PC-3 (cell line): ENCODE results near the gene RPAP2. TPM values are rescaled to one million over a fixed set of nuclear protein-coding genes. Genes with fewer than 3 reads are reported as not detected.

Experiments used
- ATAC-seq: fragments of 200-7000 bp; cut with Tn5 transposase; 2 replicates; pipeline ENCODE4 v1.9.1; 2020; ENCODE audit warnings: mild to moderate bottlenecking, moderate library complexity
- BruUV-seq: library from RNA; stranded (reverse); fragments of 400-500 nt; replicated peaks from 2 replicates; lab custom pipeline; 2021; lab: Mats Ljungman, UMichigan
- CTCF ChIA-PET: fragments of 300-600 bp; sonication (Branson Sonifier 250); formaldehyde crosslinking; loops from one replicate; lab custom pipeline; 2022; ENCODE audit warnings: antibody characterized with exemption; lab: Charles Lee
- POLR2A ChIA-PET: fragments of 300-600 bp; sonication (Branson Sonifier 250); formaldehyde crosslinking; loops from one replicate; lab custom pipeline; 2022; ENCODE audit warnings: antibody characterized with exemption; ENCODE audit not compliant: unreplicated experiment; lab: Charles Lee
- DNase-seq: peaks from one replicate; pipeline ENCODE4 v3.0.0-alpha.2; 2015
- H2AFZ ChIP-seq: fragments of 300-600 bp; sonication (generic); 2 replicates; pipeline ENCODE4 v1.6.0; 2016; ENCODE audit warnings: antibody characterized with exemption, low read length
- H3F3A ChIP-seq: fragments of 300-600 bp; sonication (generic); one replicate; pipeline ENCODE4 v1.6.0; 2017; ENCODE audit warnings: antibody characterized with exemption, low read length, control low read depth, mild to moderate bottlenecking; ENCODE audit not compliant: unreplicated experiment
- H3K27ac ChIP-seq: fragments of 300-600 bp; sonication (generic); 2 replicates; pipeline ENCODE4 v1.5.1; 2016; ENCODE audit warnings: mild to moderate bottlenecking, low read length
- H3K27me3 ChIP-seq: fragments of 300-600 bp; sonication (generic); 2 replicates; pipeline ENCODE4 v1.6.1; 2016; ENCODE audit warnings: low read length, mixed read lengths
- H3K36me3 ChIP-seq: fragments of 300-600 bp; sonication (generic); 2 replicates; pipeline ENCODE4 v1.6.1; 2016; ENCODE audit warnings: low read depth, mixed run types, low read length, mixed read lengths
- H3K4me1 ChIP-seq: fragments of 300-600 bp; sonication (generic); 2 replicates; pipeline ENCODE4 v1.5.1; 2016; ENCODE audit warnings: low read length; ENCODE audit not compliant: insufficient read depth
- H3K4me2 ChIP-seq: fragments of 300-600 bp; sonication (generic); 2 replicates; pipeline ENCODE4 v1.6.0; 2016; ENCODE audit warnings: low read length
- H3K4me3 ChIP-seq: fragments of 300-600 bp; sonication (generic); 2 replicates; pipeline ENCODE4 v1.5.1; 2016; ENCODE audit warnings: mild to moderate bottlenecking, low read length, mixed read lengths
- H3K79me2 ChIP-seq: fragments of 300-600 bp; sonication (generic); 2 replicates; pipeline ENCODE4 v1.6.1; 2017; ENCODE audit warnings: low read length, mixed read lengths
- H3K9ac ChIP-seq: fragments of 300-600 bp; sonication (generic); 2 replicates; pipeline ENCODE4 v1.6.0; 2016; ENCODE audit warnings: mild to moderate bottlenecking, low read length
- H3K9me2 ChIP-seq: fragments of 300-600 bp; sonication (generic); replicated peaks from 2 replicates; pipeline ENCODE4 v1.6.1; 2016; ENCODE audit warnings: mixed run types, low read length, mixed read lengths
- H3K9me3 ChIP-seq: fragments of 300-600 bp; sonication (generic); 2 replicates; pipeline ENCODE4 v1.6.1; 2016; ENCODE audit warnings: low read length, mixed read lengths
- H4K20me1 ChIP-seq: fragments of 300-600 bp; sonication (generic); 2 replicates; pipeline ENCODE4 v1.6.1; 2016; ENCODE audit warnings: low read length, mixed read lengths
- CTCF ChIP-seq: fragments of 300-600 bp; sonication (generic); conservative IDR thresholded peaks from 2 replicates; pipeline ENCODE4 v1.5.1; 2017; ENCODE audit warnings: antibody characterized with exemption, low read depth, mild to moderate bottlenecking, low read length
- EZH2 ChIP-seq: fragments of 300-600 bp; sonication (generic); IDR thresholded peaks from one replicate; pipeline ENCODE4 v1.6.1; 2017; ENCODE audit warnings: antibody characterized with exemption, mild to moderate bottlenecking, low read length; ENCODE audit not compliant: unreplicated experiment
- EZH2phosphoT487 ChIP-seq: fragments of 300-600 bp; sonication (generic); IDR thresholded peaks from 2 replicates; pipeline ENCODE4 v1.6.1; 2018; ENCODE audit warnings: mild to moderate bottlenecking, antibody characterized with exemption, low read length, borderline replicate concordance
- intact Hi-C: fragments of 100-400 bp; cut with micrococcal nuclease; formaldehyde crosslinking; loops from 2 replicates; pipeline ENCODE4 v1.9.0; 2023
- total RNA-seq: library from RNA; depleted of rRNA; stranded (reverse); fragments of >200 nt; gene quantifications from 2 replicates; pipeline ENCODE4 v1.2.3, GENCODE V29; 2014

The RPAP2 gene
- total RNA-seq, 1 experiment from 2014 or later: 4.3 TPM

- POLR2A ChIA-PET: no interaction called here
- no peak overlapping the region for H3K9ac ChIP-seq
- DNase-seq (no peak), ATAC-seq (no peak)
- H2AFZ ChIP-seq: no peak overlapping the region
- H4K20me1 ChIP-seq: no peaks in the 10 kb centered on the region
- H3K9me3 ChIP-seq: no peaks in the 10 kb centered on the region
- intact Hi-C loops: no loop called here
- H3F3A ChIP-seq: no peaks in the 10 kb centered on the region
- H3K4me2 ChIP-seq: no peak overlapping the region
- no peak for TF ChIP-seq EZH2phosphoT487
- TF ChIP-seq CTCF: no peak
- TF ChIP-seq EZH2: no peak
- H3K4me1 ChIP-seq: no peaks in the 10 kb centered on the region
- BruUV-seq: no TSS peak
- no peaks in the 10 kb centered on the region for H3K79me2 ChIP-seq
- H3K9me2 ChIP-seq: no peaks in the 10 kb centered on the region
- no peak overlapping the region for H3K4me3 ChIP-seq
- no peaks in the 10 kb centered on the region for H3K27me3 ChIP-seq
- H3K36me3 ChIP-seq: no peaks in the 10 kb centered on the region
- H3K27ac ChIP-seq: no peak overlapping the region
- CTCF ChIA-PET: no interaction called here
These were observed 111.2 kb downstream of the RPAP2 start for GRCh38 chr1:92409946-92410549.

- BruUV-seq: no TSS peak
- DNase-seq (no peak), ATAC-seq (no peak)
- no peak overlapping the region for H3K4me3 ChIP-seq
- no peaks in the 10 kb centered on the region for H3F3A ChIP-seq
- H3K27ac ChIP-seq: no peak overlapping the region
- H3K4me2 ChIP-seq: no peak overlapping the region
- H3K9ac ChIP-seq: no peak overlapping the region
- H3K9me2 ChIP-seq: no peaks in the 10 kb centered on the region
- no peaks in the 10 kb centered on the region for H3K79me2 ChIP-seq
- H3K27me3 ChIP-seq: no peaks in the 10 kb centered on the region
- H3K4me1 ChIP-seq: no peaks in the 10 kb centered on the region
- no peaks in the 10 kb centered on the region for H4K20me1 ChIP-seq
- no peaks in the 10 kb centered on the region for H3K9me3 ChIP-seq
- H3K36me3 ChIP-seq: no peaks in the 10 kb centered on the region
- no peak for TF ChIP-seq CTCF
- TF ChIP-seq EZH2: no peak
- CTCF ChIA-PET: no interaction called here
- POLR2A ChIA-PET: no interaction called here
- intact Hi-C loops: no loop called here
- no peak overlapping the region for H2AFZ ChIP-seq
These were observed 111.8 kb downstream of the RPAP2 start for GRCh38 chr1:92410706-92411105.

- Histone ChIP-seq H3K79me2 (no peaks in the 10 kb centered on the region), H3K27me3 (no peaks in the 10 kb centered on the region), H3K27ac (no peak overlapping the region), H3K9me2 (no peaks in the 10 kb centered on the region), H3K9me3 (no peaks in the 10 kb centered on the region), H4K20me1 (no peaks in the 10 kb centered on the region), H3K4me2 (no peak overlapping the region), H3K36me3 (no peaks in the 10 kb centered on the region), H3K4me1 (no peaks in the 10 kb centered on the region), H3F3A (no peaks in the 10 kb centered on the region), H3K9ac (no peak overlapping the region), H3K4me3 (no peak overlapping the region), H2AFZ (no peak overlapping the region)
- ChIA-PET CTCF (no interaction called here), POLR2A (no interaction called here)
- ATAC-seq (peak; percentile 99), DNase-seq (peak; percentile 58)
- intact Hi-C loops: no loop called here
- BruUV-seq: no TSS peak
- TF ChIP-seq EZH2phosphoT487: no peak
- TF ChIP-seq EZH2: no peak
- TF ChIP-seq CTCF: no peak
These were observed 112.7 kb downstream of the RPAP2 start for GRCh38 chr1:92411511-92411910.
